Measurements from ENCODE around the gene QARS1. TPM values are rescaled to one million over a fixed set of nuclear protein-coding genes. Genes with fewer than 3 reads are reported as not detected.

The QARS1 gene
- total RNA-seq, 1 donor from 2014 or later = 185 TPM

DNA sequence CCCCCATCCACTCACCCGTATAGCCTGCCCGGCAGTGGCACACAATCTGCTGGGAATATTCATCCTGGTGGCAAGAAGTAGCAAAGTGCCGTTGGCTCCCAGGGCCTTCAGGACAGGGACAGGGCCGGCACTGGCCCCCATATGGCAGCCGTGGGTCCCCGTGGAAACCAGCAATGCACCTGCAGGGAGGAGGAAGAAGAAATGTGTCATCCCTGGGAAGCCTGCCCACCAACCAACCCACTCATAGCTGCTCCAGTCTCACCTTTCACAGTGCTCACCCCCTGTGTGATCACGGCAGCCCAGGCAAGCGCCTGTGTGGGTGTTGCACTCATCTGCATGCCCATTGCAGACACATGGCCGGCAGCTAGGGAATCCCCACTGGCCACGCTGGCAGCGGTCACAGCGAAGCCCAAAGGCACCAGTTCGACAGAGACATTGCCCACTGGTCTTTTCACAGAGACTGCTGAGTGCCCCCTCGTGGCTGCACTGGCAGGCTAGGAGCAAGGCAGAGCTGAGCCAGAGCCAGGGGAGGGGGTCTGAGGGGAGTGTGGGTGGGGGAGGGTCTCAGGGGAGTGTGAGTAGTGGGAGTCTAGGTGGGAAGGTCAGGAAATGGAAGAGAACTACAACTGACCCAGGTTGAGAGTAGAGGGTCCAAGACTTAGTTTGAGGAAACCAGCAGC is 20.6 kb upstream of the QARS1 start:
- intact Hi-C loops (cut with micrococcal nuclease) = loop anchor here (10.0 kb wide), 1 partner anchor 660 kb away; the partner anchor contains the start of gene IP6K1
- DNase-seq (ENCODE audit: low spot score) = no peak
- Mint-ChIP-seq H3K4me3 (no peak overlapping the region), H3K9me3 (no peaks in the 10 kb centered on the region), H3K27me3 (ENCODE audit: insufficient read depth) (peaks cover 1% of the 10 kb centered on the region), H3K27ac (no peak overlapping the region), H3K36me3 (ENCODE audit: low read depth) (no peaks in the 10 kb centered on the region), H3K4me1 (ENCODE audit: low read depth) (no peaks in the 10 kb centered on the region)

DNA sequence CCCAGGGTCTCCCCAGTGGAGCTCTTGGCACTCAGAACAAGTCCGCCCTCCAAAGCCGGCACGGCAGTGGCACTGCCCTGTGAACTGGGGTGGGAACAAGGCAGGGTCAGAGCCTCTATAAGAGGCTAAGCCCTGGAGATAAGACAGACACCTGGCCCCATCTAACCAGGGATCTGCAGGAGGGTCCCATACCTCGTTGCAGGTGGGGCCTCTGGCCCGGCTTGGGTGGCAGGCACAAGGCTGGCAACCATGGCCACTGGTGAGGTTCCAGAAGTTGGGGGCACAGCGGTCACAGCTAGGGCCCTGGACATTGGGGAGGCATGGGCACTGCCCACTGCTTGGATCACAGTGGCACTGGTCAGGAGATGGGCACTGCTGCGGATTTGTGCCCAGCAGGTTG is 19.6 kb upstream of the QARS1 start:
- no peak overlapping the region for H3K27ac Mint-ChIP-seq

GRCh38 chr3:49123687-49124086 is 19.1 kb upstream of the QARS1 start:
- intact Hi-C loops (cut with micrococcal nuclease) = loop anchor here (10.0 kb wide), 1 partner anchor 661 kb away; the partner anchor contains the start of gene IP6K1
- H3K4me1 Mint-ChIP-seq (ENCODE audit: low read depth) = peaks cover 10% of the 10 kb centered on the region
- no peak overlapping the region for H3K4me3 Mint-ChIP-seq
- no peaks in the 10 kb centered on the region for H3K9me3 Mint-ChIP-seq
- DNase-seq (ENCODE audit: low spot score) = no peak
- peaks cover 3% of the 10 kb centered on the region for H3K36me3 Mint-ChIP-seq (ENCODE audit: low read depth)
- H3K27ac Mint-ChIP-seq = no peak overlapping the region
- H3K27me3 Mint-ChIP-seq (ENCODE audit: insufficient read depth) = peaks cover 1% of the 10 kb centered on the region

More for the DNA sequence above, 19.6 kb upstream of the QARS1 start:
- Mint-ChIP-seq H3K36me3 (ENCODE audit: low read depth) (no peaks in the 10 kb centered on the region), H3K9me3 (no peaks in the 10 kb centered on the region), H3K4me3 (no peak overlapping the region), H3K4me1 (ENCODE audit: low read depth) (peaks cover 6% of the 10 kb centered on the region), H3K27me3 (ENCODE audit: insufficient read depth) (peaks cover 1% of the 10 kb centered on the region)
- intact Hi-C loops (cut with micrococcal nuclease) = loop anchor here (10.0 kb wide), 1 partner anchor 661 kb away; the partner anchor contains the start of gene IP6K1
- no peak for DNase-seq (ENCODE audit: low spot score)

DNA sequence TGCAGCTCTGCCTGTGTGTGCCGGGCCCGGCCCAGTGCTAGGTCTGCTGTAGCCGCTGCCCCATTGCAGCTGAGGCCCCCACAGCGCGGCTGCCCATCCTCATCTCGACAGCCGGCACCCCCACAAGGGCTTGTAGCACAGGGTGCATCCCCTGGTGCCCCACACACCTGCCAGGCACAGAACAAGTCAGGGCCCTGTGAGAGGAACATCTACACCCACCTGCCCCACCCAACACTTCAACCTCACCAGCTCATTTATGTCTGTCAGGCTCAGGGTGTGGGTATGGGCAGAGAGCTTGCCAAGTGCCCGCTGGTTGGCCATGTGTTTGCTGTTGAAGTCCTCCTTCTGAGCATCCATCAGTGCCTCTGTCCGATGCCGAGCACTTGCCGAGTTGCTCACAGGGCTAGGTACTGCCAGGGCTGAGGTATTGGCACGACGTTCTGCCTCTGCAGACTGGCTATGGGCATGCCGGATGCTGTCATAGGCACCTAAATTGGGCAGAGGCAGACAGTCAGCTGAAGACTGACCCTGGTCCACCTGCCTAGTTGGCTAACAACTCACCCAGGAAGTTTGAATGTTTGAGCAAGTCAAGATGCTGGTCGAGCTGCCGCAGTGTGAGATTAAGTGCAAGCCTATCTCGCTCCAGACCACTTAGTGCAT is 18.5 kb upstream of the QARS1 start:
- DNase-seq (ENCODE audit: low spot score) = no peak
- Mint-ChIP-seq H3K36me3 (ENCODE audit: low read depth) (peaks cover 3% of the 10 kb centered on the region), H3K27me3 (ENCODE audit: insufficient read depth) (peaks cover 1% of the 10 kb centered on the region), H3K4me1 (ENCODE audit: low read depth) (peaks cover 10% of the 10 kb centered on the region), H3K4me3 (no peak overlapping the region), H3K9me3 (no peaks in the 10 kb centered on the region), H3K27ac (no peak overlapping the region)
- intact Hi-C loops (cut with micrococcal nuclease) = loop anchor here (10.0 kb wide), 1 partner anchor 662 kb away; the partner anchor contains the start of gene IP6K1

DNA sequence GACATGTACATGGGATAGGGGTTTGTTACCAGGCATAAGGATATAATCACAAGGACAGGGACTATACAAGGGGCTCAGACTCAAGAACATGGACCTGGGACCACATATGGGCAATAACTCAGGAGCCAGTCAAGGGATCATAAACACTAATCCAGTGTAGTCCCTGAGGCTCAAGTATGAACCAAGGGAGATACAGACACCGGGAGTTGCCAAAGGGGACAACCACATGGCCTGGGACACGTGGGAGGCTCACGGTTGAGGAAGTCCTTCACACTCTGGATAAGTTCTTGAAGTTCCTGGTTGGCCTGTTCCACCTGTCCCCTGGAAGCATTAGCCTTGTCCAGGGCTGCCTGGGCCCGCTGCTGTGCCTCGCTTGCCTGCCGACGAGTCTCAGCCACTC is 17.9 kb upstream of the QARS1 start:
- no peak overlapping the region for H3K4me3 Mint-ChIP-seq
- peaks cover 1% of the 10 kb centered on the region for H3K27me3 Mint-ChIP-seq (ENCODE audit: insufficient read depth)
- intact Hi-C loops (cut with micrococcal nuclease) = loop anchor here (10.0 kb wide), 1 partner anchor 662 kb away; the partner anchor contains the start of gene IP6K1
- peaks cover 10% of the 10 kb centered on the region for H3K4me1 Mint-ChIP-seq (ENCODE audit: low read depth)
- H3K9me3 Mint-ChIP-seq = no peaks in the 10 kb centered on the region
- peaks cover 6% of the 10 kb centered on the region for H3K36me3 Mint-ChIP-seq (ENCODE audit: low read depth)
- peak overlapping the region; percentile 82 for H3K27ac Mint-ChIP-seq
- no peak for DNase-seq (ENCODE audit: low spot score)

- peaks cover 9% of the 10 kb centered on the region for H3K36me3 Mint-ChIP-seq (ENCODE audit: low read depth)
- peaks cover 10% of the 10 kb centered on the region for H3K4me1 Mint-ChIP-seq (ENCODE audit: low read depth)
- intact Hi-C loops (cut with micrococcal nuclease) = loop anchor here (10.0 kb wide), 1 partner anchor 663 kb away; the partner anchor contains the start of gene IP6K1
- H3K9me3 Mint-ChIP-seq = no peaks in the 10 kb centered on the region
- peaks cover 1% of the 10 kb centered on the region for H3K27me3 Mint-ChIP-seq (ENCODE audit: insufficient read depth)
- H3K27ac Mint-ChIP-seq = peak overlapping the region; percentile 82
- peak overlapping the region; percentile 59 for H3K4me3 Mint-ChIP-seq
- DNase-seq (ENCODE audit: low spot score) = no peak
These were observed 17.5 kb upstream of the QARS1 start for GRCh38 chr3:49122022-49122421.

DNA sequence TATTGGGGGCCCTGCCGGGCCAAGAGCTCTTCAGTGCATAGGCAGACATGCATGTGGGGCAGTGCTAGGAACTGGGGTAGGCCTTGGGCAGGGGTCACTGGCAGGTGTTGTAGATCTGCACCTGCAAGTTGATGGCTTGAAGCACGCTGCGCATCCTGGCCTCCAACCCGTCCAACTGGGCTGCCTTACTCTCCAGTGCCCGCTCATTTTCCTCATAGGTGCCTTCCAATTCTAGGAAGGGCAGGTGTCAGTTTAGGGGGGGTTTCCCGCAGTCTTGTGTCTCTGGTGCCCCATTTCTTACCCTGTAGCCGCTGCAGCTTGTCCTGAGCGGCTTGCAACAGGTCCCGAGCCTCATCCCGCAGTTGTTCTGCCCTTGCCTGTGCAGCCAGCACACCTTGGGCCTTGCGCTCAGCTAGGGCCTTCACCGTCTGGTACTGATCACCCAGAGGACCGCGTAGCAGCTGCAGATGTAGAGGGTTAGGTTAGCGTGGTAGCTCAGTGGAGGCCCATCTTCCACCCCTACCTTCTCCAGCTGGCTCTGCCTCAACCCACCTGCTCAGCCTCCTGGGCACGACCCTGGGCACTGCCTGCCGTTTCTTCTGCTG is 16.7 kb upstream of the QARS1 start:
- intact Hi-C loops (cut with micrococcal nuclease) = loop anchor here (2.0 to 10.0 kb wide), 3 partner anchors 220 to 664 kb away; partner anchors contain the start of genes IP6K1, TCTA and USP4
- Mint-ChIP-seq H3K27ac (peak overlapping the region; percentile 82), H3K4me3 (peak overlapping the region; percentile 90), H3K4me1 (ENCODE audit: low read depth) (peaks cover 10% of the 10 kb centered on the region), H3K9me3 (no peaks in the 10 kb centered on the region), H3K27me3 (ENCODE audit: insufficient read depth) (peaks cover 1% of the 10 kb centered on the region), H3K36me3 (ENCODE audit: low read depth) (peaks cover 13% of the 10 kb centered on the region)
- no peak for DNase-seq (ENCODE audit: low spot score)

DNA sequence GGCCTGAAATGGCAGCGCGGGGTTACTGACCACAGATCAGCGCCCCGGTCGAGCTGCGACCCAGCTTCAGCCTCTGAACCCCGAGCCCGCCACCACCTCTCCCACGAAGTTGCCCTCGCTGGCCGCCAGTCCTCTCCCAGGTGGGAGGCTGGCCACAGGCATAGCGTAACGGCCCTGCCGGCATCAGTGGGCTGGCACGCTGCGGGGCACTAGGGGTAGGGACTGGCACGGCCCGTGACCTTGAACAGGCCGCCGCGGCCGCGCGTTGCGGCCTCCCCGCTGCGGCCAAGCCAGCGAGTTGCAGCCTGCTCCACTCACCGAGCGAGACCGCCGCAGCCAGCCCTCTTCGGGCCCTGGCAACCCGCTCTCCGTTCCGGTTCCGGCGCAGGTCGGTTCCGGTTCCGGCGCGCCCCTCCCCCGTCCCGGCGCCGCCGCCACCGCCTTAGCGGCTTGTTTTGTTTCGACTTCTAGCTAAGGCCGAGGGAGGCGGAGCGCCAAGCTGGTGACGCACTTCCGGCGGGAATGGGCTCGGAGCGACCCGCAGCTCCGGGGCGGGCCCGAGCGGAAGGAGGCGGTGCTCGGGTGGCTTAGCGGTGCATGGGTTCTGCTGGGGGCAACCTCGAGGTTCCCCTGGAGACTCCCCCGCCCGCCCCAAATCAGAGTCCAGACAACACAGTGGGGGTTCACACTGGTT is 16.0 kb upstream of the QARS1 start, which contains the start of gene USP19:
TSS of gene USP19 (minus strand) at position 386 of the 694 bp plus-strand sequence. CDS start 1,678 bp downstream, outside the sequence.
- Mint-ChIP-seq H3K4me3 (peak within 1 kb of the TSS; percentile 90), H3K4me1 (ENCODE audit: low read depth) (peaks cover 10% of the 10 kb centered on the region), H3K36me3 (ENCODE audit: low read depth) (peaks cover 19% of the 10 kb centered on the region), H3K27ac (peak within 1 kb of the TSS; percentile 88), H3K9me3 (no peaks in the 10 kb centered on the region), H3K27me3 (ENCODE audit: insufficient read depth) (peaks cover 1% of the 10 kb centered on the region)
- intact Hi-C loops (cut with micrococcal nuclease) = loop anchor here (1.0 to 10.0 kb wide), 11 partner anchors 16 to 736 kb away; partner anchors contain the start of genes CCDC71, DAG1, IP6K1 and IP6K2
- DNase-seq (ENCODE audit: low spot score) = peak; percentile 94

- intact Hi-C loops (cut with micrococcal nuclease) = loop anchor here (1.0 to 10.0 kb wide), 11 partner anchors 16 to 736 kb away; partner anchors contain the start of genes CCDC71, DAG1, IP6K1 and IP6K2
- DNase-seq (ENCODE audit: low spot score) = no peak
- Mint-ChIP-seq H3K4me1 (ENCODE audit: low read depth) (peaks cover 10% of the 10 kb centered on the region), H3K9me3 (no peaks in the 10 kb centered on the region), H3K36me3 (ENCODE audit: low read depth) (peaks cover 24% of the 10 kb centered on the region), H3K4me3 (peak overlapping the region; percentile 90), H3K27me3 (ENCODE audit: insufficient read depth) (peaks cover 1% of the 10 kb centered on the region), H3K27ac (peak overlapping the region; percentile 88)
These were observed 15.5 kb upstream of the QARS1 start for GRCh38 chr3:49120096-49120437.

- peaks cover 26% of the 10 kb centered on the region for H3K36me3 Mint-ChIP-seq (ENCODE audit: low read depth)
- no peaks in the 10 kb centered on the region for H3K27me3 Mint-ChIP-seq (ENCODE audit: insufficient read depth)
- no peak for DNase-seq (ENCODE audit: low spot score)
- intact Hi-C loops (cut with micrococcal nuclease) = no loop called here
- peak overlapping the region; percentile 88 for H3K27ac Mint-ChIP-seq
- peaks cover 10% of the 10 kb centered on the region for H3K4me1 Mint-ChIP-seq (ENCODE audit: low read depth)
- no peaks in the 10 kb centered on the region for H3K9me3 Mint-ChIP-seq
- peak overlapping the region; percentile 90 for H3K4me3 Mint-ChIP-seq
These were observed 14.9 kb upstream of the QARS1 start for GRCh38 chr3:49119439-49119838.

GRCh38 chr3:49119036-49119435 is 14.5 kb upstream of the QARS1 start:
- H3K27ac Mint-ChIP-seq = no peak overlapping the region
- H3K4me1 Mint-ChIP-seq (ENCODE audit: low read depth) = peaks cover 10% of the 10 kb centered on the region
- intact Hi-C loops (cut with micrococcal nuclease) = no loop called here

DNA sequence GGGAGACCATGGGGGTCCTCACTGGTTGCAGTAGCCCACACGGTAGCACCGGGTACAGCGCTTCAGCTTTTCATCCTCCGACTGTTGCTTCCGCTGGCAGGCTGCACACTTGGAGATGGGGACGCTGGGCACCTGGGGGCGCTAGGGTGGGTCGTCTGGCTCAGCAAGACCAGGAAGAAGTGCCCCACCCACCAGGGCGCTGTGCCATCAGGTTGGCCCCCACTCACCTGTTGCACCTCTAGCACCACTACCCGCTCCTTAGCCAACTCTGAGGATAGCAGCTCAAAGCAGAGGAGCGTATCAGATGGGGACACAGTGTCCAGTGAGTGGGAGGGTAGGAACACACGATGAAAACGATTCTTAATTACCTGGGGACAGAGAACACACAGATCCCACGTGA is 7.7 kb upstream of the QARS1 start:
- intact Hi-C loops (cut with micrococcal nuclease) = no loop called here
- Mint-ChIP-seq H3K36me3 (ENCODE audit: low read depth) (peaks cover 52% of the 10 kb centered on the region), H3K4me3 (no peak overlapping the region), H3K4me1 (ENCODE audit: low read depth) (no peaks in the 10 kb centered on the region), H3K9me3 (no peaks in the 10 kb centered on the region), H3K27me3 (ENCODE audit: insufficient read depth) (no peaks in the 10 kb centered on the region), H3K27ac (no peak overlapping the region)
- no peak for DNase-seq (ENCODE audit: low spot score)

More at GRCh38 chr3:49119036-49119435, 14.5 kb upstream of the QARS1 start:
- H3K27me3 Mint-ChIP-seq (ENCODE audit: insufficient read depth) = no peaks in the 10 kb centered on the region
- no peak for DNase-seq (ENCODE audit: low spot score)
- peaks cover 26% of the 10 kb centered on the region for H3K36me3 Mint-ChIP-seq (ENCODE audit: low read depth)
- no peaks in the 10 kb centered on the region for H3K9me3 Mint-ChIP-seq
- peak overlapping the region; percentile 90 for H3K4me3 Mint-ChIP-seq

Measured in activated T-helper 1 cell treated with anti-CD3 and anti-CD28 coated beads, Interleukin-12 subunit alpha, Interleukin-12 subunit beta, Interleukin-2, Interleukin-4 antibody, amounts not matched to agents 30 ng/mL and 10 ng/mL and 1 ng/mL, durations not matched to agents 14 hours and 24 hours and 36 hours (primary cell).